Central memory CD4-positive, alpha-beta T cell (primary cell): ENCODE results near the gene RASGEF1C.

Experiments used
- DNase-seq: peaks from one replicate; pipeline ENCODE4 v3.0.0; 2022
- total RNA-seq, 3 experiments: gene quantifications; one replicate each; lab custom pipeline; 2026; lab: John Stamatoyannopoulos, UW

RASGEF1C gene
- 0 reads per million in 3 experiments for total RNA-seq

GRCh38 chr5:180209137-180209581 is at the start of gene RASGEF1C:
TSS of gene RASGEF1C (minus strand) at chr5:180209211. CDS start at chr5:180138052, 71,159 bp downstream.
- DNase-seq, result peak; percentile 33

DNA sequence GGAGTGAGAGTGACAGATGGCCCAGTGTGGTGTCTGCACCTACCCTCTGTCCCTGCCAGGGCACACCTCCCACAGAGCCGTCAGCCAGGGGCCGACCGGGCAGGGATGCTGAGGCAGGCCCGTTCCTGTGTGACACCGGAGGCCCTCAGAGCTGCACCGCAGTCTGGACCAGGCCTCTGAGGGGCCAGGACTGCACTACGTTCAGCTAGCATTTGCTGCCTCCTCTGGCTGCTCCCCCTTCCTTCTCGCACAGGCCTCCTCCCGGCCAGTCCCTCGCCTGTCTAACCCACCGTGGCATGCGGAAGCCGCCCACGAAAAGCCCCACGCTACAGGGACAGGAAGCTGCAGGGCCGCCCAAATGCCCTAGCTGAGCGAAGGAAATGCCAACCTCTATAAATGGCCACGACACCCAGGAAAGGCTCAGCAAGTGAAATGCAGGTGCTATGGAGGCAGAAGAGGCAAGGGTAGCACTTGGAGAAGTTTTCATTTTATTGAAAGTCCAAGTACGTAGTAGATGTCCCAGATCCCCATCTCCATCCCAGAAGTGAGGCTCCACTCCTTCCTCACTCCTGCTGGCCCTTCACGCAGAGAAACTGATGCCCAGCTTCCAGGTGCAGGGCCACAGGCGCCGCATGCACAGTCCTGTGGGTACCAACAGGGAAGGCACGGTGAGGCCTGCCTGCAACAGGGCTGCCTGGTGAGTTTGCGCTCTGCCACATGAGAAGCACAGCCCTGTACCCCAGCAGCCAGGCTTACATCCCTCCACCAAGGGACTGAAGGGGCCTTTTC is 44.2 kb upstream of the RASGEF1C start:
- DNase-seq, result no peak

- no peak for DNase-seq
These were observed 42.9 kb upstream of the RASGEF1C start for GRCh38 chr5:180251887-180252286.

DNA sequence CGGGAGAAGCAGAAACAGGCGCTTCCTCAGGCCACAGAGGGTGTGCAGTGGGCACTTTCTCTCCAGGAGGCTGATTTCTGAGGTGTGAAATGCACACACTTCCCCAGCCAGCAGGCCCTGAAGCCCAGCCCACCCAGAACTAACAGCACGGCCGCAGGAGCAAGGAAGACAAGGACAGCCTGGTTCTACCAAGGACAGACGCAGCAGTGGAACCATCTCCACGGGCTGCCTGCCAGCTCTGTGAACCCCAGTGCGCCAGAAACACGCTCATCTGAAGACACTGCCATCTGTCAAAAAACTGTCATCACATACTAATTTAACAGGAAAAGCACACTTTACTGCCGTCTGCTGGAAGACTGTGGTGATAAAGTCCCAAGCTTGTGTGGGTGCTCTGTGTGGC is 42.1 kb upstream of the RASGEF1C start:
- DNase-seq, result no peak

- no peak for DNase-seq
These were observed 41.3 kb upstream of the RASGEF1C start for GRCh38 chr5:180250329-180250728.

DNA sequence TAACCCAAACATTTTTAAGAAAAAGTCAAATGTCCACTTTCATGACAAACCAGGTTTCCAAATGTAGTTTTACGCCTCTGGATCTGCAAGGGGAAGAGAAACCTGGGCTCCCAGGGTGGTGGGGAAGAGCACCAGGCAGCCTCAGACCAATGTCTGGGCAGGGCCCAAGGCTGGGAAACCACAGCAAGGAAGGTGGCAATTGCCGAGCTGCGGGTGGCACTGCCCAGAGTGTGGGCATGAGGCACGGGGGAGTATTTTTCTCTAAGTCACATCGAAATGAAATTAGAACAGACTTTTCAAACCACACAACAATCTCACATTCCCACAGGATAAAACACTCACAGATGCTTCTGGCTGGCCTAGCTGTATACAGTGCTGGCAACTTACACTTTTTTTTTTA is 32.6 kb upstream of the RASGEF1C start:
- DNase-seq, result no peak

GRCh38 chr5:180238631-180239030 is 29.6 kb upstream of the RASGEF1C start:
- DNase-seq, result no peak

GRCh38 chr5:180235846-180236245 is 26.8 kb upstream of the RASGEF1C start:
- no peak for DNase-seq

DNA sequence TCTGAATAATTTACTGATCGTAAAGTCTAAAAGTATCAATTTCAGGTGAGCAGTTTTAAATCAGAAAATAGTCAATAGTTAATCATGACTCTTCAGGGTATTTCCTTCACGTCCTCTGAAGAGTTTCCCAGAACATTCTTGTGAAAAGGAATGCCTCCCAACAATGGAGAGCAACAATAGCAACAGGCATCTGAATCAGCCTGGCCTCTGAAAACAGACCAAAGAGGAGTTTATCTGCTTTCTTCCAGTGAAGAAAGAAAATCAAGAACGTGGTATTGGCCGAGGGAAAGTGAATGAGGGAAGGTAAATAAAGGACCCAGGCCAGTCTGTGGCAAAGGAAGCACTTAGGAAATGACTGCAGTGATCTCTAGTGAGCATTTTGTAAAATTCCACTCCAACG is 26.1 kb upstream of the RASGEF1C start:
- no peak for DNase-seq

DNA sequence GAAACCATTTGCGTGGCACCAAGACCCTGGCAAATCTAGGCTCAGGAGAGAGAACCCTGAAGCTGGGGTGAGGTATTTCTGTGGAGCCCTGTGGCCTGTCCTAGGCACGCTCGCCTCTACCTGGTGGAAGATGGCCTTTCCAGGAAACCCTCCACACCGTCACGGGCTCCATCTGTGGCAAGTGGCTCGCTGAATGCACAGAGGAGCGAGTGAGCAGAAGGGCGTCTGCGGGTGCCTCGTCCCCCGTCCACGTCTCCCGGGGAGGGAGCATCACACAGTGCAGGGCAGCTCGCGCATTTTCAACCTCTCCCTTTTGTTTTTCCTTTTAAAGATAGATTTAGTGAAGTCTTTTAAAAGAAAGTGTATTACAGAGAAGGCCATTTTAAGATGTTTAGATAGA is 25.3 kb upstream of the RASGEF1C start:
- no peak for DNase-seq

DNA sequence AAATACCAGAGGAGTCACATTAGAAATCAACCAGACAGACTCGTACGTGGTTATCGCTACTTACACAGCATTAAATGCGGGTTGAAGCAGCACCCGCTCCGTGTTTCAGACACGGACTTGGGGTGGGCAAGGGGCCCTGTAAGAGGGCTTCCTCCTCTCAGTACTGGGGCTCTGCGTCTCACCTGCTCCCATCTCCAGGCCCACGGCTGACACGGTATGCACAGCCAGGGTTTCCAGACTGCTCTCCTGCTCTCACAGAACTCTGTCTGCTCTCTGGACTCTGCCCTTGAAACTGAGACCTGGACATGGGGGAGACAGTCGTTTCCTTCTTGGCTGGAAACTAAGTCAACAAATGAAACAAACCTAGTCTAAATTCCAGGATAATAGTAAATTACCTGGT is 24.7 kb upstream of the RASGEF1C start:
- DNase-seq, result no peak

DNA sequence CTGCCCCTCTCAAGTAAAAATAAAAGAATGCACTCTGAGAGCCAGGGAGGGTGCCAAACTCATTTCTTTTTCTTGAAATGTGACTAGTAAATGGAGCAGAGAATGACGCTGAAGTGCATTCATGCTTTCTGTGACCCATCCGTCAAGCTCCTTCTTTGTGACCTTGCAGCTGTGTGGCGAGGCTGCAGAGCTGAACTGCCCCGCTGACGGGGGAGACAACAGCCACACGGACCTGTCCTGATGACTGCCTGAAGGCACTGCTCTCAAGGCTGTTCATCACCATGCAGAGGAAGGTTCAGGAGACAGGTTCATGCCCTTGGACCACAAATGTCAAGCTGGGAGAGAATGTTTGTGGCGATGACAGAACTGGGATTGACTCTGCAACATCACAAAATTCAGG is 21.0 kb upstream of the RASGEF1C start:
- no peak for DNase-seq

DNA sequence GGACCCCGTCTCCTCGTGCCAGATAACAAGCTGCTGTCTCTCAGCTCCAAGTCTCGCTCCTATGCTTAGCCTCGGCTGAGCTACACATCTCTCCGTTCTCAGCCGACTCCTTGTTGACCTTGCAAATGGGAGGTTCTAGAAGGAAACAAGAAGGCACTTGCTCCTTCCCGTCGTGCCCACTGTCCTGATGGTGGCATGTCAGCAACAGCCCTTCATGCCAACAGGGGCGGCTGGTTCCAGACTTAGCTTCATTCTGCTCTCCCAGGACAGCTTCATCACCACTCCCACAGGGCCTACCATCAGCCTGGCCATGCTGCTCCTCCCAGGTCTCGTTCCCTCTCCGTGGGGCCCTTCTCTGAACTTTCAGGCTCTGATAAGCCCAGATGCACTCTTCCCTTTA is 13.0 kb upstream of the RASGEF1C start:
- DNase-seq, result no peak

- no peak for DNase-seq
These were observed 8.8 kb upstream of the RASGEF1C start for GRCh38 chr5:180217797-180218196.

DNA sequence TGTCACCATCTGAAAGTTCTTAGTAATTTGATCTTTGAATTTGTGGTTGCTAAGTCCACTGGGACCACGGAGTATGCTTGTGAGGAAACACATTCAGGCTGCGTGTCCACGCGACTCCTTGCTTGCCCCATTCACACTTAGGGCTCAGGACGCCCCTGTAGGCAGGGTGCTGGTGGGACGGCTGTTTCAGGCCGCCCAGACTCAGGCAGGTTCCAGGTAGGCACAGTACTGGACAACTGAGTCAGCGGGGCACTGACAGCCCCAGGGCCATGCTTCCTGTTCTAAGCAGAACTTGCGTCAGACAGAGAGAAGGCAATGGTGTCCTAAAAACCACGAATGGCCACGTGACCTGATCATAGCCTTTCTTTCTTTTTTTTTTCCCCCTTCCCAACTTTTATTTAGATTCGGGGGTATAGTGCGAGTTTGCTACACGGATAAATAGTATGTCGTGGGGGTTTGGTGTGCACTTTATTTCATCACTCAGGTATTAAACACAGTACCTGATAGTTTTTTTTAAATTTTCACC is 7.7 kb upstream of the RASGEF1C start:
- DNase-seq, result no peak

- DNase-seq, result no peak
These were observed 7.0 kb upstream of the RASGEF1C start for GRCh38 chr5:180215783-180216630.

DNA sequence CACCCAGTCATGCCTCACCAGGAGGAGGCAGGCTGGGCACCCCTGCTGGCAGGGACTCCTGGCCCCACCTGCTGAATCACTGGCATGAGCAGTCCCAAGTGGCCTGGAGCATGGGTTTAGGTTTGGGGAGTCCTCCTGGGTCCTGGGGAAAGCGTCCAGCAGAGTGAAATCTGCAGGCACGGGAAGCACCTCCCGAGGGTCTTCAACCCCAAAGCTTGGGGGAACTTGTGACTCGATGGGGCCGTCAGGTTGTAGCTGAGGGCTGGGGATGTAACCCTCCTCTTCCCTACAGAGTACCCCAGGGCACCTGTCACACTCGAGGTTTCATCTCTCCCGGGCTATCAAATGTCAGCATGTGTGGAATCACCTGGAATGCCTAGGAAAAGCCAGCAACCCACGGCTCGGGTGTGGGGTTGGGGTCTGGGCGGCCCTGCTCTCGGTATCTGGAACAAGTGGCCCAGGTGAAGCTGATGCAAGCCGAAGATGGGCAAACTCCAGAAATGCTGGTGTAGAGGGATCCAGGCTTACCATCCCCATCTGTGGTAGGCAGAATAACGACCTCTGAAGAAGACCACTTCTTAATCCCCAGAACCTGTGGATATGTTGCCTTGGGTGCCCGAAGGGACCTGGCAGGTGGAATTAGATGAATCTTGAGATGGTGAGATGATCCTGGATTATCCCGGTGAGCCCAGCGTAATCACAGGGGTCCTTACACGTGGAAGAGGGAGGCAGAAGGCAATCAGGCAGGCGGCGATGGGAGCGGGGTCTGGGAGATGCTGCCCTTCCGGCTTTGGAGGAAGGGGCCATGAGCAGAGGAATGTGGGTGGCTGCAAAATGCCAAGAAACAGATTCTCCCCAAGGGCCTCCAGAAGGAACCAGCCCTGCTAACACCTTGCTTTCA is 6.1 kb upstream of the RASGEF1C start:
- no peak for DNase-seq

DNA sequence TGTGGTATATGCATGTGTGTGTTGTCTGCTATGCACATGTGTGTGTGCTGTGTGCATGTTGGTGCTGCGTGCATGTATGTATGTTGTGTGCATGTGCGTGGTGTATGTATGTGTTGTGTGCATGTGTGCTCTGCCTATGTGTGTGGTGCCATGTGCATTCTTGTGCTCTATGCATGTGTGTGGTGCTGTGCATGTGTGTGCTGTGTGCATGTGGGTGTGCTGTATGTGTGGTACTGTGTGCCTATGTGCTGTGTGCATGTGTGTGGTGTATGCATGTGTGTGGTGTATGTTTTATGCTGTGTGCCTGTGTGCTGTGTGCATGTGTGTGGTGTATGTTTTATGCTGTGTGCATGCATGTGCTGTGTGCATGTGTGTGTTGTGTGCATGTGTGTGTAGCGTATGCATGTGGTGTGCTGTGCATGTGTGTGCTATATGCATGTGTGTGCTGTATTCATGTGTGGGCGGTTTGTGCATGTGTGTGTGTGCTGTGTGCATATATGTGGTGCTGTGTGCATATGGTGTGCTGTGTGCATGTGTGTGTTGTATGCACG is 4.7 kb upstream of the RASGEF1C start:
- DNase-seq, result no peak

DNA sequence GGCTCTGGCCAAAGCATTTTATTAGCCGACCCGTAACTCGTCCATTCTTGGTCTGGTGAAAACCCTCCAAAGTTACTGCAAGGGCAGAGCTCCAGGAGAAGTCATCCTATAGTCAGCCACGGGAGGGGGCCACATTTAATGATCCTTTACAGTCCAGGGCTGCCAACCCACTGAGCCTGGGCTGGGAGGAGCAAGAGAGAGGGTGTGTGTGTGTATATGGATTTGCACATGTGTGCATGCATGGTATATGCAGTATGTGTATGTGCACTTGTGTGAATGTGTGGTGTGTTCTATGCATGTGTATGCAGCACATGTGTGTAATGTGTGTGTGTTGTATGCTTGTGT is 4.2 kb upstream of the RASGEF1C start:
- no peak for DNase-seq

DNA sequence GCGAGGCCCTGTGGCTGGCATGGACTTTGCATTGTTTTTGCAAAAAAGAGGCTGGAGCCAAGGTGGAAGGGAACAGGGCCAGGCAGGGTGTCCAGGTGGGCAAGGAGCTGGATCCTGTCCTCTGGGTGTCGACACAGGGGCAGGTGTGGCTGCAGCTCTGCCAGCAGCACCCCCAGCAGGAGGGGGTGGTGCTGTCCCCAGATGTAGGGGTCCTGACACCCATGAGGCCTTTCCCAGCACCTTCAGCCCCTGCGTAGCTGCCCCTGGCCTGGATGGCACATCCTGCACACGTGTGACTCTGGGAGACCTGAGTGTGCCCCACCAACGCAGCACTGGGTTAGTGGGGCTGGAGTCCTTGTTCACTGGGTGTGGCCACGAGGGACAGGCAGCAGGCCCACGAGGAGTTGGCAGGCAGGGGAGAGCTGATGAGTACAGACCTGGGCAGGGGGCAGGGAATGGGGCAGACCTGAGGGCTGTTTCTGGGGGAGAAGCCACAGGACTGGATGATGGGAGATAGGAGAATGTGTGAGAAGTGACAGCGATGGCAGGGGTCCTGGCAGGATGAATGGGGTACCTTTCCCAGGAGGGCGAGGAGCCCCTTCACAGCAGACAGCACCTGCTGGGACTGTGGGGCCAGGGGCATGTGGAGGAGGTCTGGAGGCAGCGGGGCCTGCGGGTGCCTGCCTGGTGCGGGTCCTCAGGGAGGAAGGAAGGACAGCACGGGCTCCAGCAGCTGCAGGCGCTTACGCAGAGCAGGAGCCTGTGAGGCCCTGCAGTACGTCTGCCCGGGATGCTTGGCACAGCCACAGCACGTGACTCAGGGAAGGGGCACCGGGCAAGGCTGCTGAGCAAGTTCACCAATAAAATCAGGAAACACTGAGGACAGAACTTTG is 3.6 kb upstream of the RASGEF1C start:
- no peak for DNase-seq

GRCh38 chr5:180211761-180212035 is 2.7 kb upstream of the RASGEF1C start:
- no peak for DNase-seq
